GM12864 (cell line): ENCODE measurements around the gene MSL2.
"Not testable (repeated sequence)": the region's sequence is repeated elsewhere in the genome, so short reads cannot be mapped to it uniquely, and the experiment has no call there.

ENCODE experiments used
- DNase-seq: peaks from one replicate; pipeline ENCODE4 v3.0.0-alpha.2; 2011; ENCODE audit warnings: low read depth
- H3K4me3 ChIP-seq: 2 replicates; pipeline ENCODE4 v1.5.1; 2011; ENCODE audit warnings: mild to moderate bottlenecking, low read depth, low read length, control low read depth
- TF ChIP-seq, protein P1 (sequence below): IDR thresholded peaks from 2 replicates; pipeline ENCODE4 v1.5.1; 2011; ENCODE audit warnings: low read depth, mild to moderate bottlenecking, moderate library complexity, low read length, control low read depth, inconsistent platforms; ENCODE audit errors: missing control alignments

The MSL2 gene

DNA sequence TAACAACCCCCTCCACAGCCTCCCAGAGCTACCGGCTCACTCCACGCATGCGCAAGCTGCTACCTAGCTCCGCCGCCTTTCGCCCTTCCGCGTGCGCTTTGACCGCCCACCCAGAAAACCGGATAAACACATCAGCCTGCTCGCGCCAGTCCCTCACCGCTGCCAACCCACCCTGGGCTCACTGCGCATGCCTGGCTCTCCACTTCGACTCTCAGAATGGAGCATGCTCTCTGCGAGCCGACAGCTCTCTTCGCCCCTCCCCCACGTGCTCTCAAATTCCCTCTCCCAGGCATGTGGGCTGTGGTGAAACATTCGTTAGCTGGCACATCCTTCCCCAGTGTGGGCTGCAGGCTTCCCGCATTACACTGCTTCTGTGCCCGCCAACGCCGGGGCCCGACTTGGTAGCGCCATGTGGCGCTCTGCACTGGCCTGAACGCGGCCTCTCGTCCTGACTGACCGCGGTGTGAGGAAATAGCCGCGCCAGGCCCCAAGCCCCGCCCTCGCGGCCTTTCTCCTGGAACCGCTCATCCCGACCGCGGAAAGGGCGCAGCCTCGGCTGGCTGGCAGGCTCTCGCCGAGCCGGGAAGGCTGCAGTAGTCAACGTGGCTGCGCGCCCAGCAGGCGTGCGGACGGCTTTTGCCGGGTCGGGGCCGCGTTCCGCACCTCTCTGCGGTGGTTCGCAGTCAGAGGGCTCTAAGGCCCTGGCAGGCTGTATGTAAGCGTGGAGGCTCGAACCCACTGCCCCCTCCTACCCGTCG, 445 bp upstream of the MSL2 start:
- peak; percentile 99 for DNase-seq
- TF ChIP-seq, protein P1, sequence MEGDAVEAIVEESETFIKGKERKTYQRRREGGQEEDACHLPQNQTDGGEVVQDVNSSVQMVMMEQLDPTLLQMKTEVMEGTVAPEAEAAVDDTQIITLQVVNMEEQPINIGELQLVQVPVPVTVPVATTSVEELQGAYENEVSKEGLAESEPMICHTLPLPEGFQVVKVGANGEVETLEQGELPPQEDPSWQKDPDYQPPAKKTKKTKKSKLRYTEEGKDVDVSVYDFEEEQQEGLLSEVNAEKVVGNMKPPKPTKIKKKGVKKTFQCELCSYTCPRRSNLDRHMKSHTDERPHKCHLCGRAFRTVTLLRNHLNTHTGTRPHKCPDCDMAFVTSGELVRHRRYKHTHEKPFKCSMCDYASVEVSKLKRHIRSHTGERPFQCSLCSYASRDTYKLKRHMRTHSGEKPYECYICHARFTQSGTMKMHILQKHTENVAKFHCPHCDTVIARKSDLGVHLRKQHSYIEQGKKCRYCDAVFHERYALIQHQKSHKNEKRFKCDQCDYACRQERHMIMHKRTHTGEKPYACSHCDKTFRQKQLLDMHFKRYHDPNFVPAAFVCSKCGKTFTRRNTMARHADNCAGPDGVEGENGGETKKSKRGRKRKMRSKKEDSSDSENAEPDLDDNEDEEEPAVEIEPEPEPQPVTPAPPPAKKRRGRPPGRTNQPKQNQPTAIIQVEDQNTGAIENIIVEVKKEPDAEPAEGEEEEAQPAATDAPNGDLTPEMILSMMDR, result no peak

DNA sequence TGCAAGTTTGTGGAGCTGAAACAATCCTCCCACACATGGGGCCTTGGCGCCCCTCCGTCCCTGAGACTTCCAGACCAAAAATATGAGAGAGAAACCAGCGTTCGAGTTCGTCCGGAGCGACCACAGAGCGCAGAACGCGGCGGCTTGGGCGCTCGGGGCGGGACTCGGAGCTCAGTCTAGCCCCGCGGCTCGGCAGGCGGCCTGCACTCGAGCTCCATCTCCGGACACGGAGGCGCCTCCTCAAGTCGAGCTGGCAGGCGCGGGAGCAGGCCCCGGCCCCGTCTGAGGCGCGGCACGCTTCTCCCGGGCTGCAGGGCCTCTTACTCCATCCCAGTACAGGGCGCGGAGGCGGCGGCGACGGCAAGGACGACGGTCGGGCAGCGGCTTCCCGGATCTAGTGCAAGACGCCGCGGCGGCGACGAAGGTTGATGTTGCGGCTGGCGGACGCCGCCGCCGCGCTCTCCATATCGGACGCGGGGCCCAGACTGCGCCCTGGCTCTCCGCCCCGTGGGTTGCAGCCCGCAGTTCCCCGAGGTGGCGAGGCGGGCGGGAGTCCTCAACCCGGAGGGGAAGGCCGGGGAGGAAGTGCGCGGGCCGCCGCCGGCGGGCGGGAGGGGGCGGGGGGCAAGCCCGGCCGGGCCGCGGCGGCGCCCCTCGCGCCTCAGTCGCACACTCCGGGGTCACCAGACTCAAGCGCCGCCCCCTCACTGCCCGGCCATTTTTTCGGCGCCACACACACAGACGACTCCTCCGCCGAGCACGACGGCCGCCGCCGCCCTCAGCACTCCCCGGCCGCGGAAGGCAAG, 674 bp downstream of the MSL2 start:
- TF ChIP-seq, protein P1, result no peak
- H3K4me3 ChIP-seq, result peak overlapping the region; percentile 82
- DNase-seq, result no peak

More for the DNA sequence above, 445 bp upstream of the MSL2 start:
- peak overlapping the region; percentile 82 for H3K4me3 ChIP-seq

DNA sequence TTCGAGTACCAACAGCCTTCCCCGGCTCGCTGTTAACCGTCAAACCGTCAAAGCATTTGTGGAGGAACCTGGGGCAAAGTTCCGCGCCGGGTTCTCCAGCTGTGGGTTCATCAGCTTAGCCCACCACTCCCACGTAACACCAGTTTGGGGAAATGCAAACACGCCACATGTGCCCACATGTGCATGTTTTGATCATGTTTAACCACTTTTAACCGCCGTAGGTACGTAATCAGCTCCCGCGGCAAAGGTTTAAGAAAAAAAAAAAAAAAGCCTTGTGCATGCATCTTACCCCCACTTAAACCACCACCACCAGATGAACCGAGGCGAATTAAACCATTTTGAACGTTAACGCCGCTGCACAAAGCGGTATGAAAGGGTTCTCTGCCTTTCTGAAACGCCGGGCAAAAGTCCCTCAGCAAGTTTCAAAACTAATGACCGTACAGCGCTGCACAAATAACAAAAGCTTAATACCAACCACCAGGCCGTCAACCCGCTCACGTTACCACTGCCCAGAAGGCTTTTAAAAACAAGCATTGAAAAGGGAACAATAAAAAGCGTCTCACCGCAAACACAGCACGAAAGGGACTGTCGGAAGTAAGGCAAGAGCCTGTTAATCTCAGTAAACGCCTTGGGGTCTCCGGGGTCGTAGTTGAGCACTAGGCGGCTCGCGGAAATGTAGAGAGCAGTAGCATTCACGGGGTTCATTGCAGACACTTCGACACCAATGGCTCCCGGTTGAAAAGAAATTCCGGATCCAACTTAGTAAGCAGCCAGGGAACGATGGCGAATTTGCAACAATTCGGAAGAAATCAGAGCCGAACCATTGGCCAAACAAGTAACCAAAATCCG, 1.5 kb downstream of the MSL2 start:
- no peak for DNase-seq
- TF ChIP-seq, protein P1, result no peak
- H3K4me3 ChIP-seq, result peak overlapping the region; percentile 82

DNA sequence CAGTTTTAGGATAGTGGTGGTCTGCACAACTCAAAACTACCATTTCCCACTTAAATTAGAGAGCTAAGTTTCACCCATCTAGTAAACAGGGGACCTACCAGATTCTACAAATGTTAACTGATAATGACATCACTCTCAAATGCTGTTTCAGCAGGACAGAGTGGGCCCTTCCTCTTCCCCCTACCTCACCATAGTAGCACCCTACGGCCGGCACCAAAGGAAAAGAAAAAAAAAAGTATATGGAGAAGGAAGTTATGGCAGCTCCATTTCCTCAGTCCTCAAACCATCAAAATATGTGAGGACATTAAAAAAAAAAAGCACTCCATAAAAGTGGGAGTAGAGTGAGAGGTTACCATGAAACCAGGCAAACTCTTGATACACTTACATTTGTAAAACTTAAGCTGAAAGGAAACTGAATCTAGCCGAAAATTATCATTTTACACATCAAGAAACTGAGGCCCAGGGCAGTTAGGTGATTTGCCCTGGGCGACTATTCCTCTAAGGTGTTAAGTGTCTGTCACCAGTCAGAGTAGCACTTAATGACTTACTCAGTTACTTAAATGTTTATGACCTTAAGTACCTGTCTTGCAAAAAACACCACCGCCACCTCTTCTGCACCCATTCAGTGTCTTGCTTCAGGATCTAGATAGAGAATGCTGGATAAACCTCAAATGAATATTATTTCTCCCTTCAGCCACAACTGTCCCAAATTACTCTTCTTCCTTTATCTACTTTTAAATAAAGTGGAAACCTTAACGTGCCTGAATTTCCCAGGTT, 2.7 kb downstream of the MSL2 start:
- peak overlapping the region; percentile 82 for H3K4me3 ChIP-seq
- DNase-seq, result no peak
- TF ChIP-seq, protein P1, result no peak

DNA sequence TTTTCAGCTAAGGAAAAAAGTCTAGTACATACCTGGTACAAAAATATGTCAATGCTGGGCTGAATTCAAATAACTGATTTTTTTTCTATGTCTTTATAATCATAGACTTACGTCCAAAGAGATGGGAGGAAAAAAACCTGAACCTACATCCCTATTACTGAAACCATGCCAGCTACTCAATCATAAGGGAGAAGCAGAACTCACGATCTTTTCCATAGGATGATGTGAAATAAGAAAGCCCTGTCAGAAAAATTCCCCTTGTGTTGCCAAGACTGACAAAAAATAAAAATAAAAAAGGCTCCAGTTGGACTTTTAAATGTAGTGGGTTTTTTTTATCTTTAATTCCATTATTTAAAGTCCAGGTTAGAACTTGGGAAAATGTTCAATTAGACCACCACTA, 3.3 kb downstream of the MSL2 start:
- no peak for DNase-seq
- TF ChIP-seq, protein P1, result no peak

DNA sequence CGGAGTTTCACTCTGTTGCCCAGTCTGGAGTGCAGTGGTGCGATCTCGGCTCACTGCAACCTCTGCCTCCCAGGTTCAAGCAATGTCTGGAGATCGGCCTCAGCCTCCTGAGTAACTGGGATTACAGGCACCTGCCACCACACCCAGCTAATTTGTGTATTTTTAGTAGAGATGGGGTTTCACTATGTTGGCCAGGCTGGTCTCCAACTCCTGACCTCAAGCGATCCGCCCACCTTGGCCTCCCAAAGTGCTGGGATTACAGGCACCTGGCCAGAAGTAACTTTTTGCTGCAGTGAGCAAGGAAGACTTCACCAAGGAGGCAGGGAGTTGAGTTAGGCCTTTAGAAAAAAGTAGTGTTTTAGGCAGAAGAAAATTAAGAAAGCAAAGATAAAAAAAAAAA, 3.9 kb downstream of the MSL2 start:
- DNase-seq, result not testable (repeated sequence)
- H3K4me3 ChIP-seq, result peak overlapping the region; percentile 82

More for the DNA sequence above, 3.3 kb downstream of the MSL2 start:
- peak overlapping the region; percentile 82 for H3K4me3 ChIP-seq
